ENCODE results near the gene PRRX2. TPM values are rescaled to one million over a fixed set of nuclear protein-coding genes. Genes with fewer than 3 reads are reported as not detected.

The PRRX2 gene
- total RNA-seq (not detected), total RNA-seq (0 reads per million in 2 donors)

- no peak within 1 kb of the TSS for H3K27ac Mint-ChIP-seq
- H3K36me3 Mint-ChIP-seq (ENCODE audit: low read depth) = no peaks in the 10 kb centered on the region
- H3K9me3 ChIP-seq (ENCODE audit: control insufficient read depth, low read length, poor library complexity, severe bottlenecking) = no peaks in the 10 kb centered on the region
- H3K4me1 Mint-ChIP-seq = peaks cover 5% of the 10 kb centered on the region
- H3K4me3 Mint-ChIP-seq = peak within 1 kb of the TSS; percentile 85
- H3K27me3 Mint-ChIP-seq = peaks cover 8% of the 10 kb centered on the region
- DNase-seq = no peak
- peak; percentile 57 for ATAC-seq
Observed at GRCh38 chr9:129665389-129665775, at the start of gene PRRX2. PRRX2 (plus strand) TSS chr9:129665647; CDS start chr9:129665868, 221 bp downstream.

- Mint-ChIP-seq H3K27me3 (peaks cover 22% of the 10 kb centered on the region), H3K4me1 (peaks cover 5% of the 10 kb centered on the region), H3K36me3 (ENCODE audit: low read depth) (peaks cover 6% of the 10 kb centered on the region), H3K27ac (no peak overlapping the region), H3K4me3 (no peak overlapping the region)
- no peaks in the 10 kb centered on the region for H3K9me3 ChIP-seq (ENCODE audit: control insufficient read depth, low read length, poor library complexity, severe bottlenecking)
- no peak for DNase-seq
- ATAC-seq = peak; percentile 55
Observed at GRCh38 chr9:129617167-129617566, 48.3 kb upstream of the PRRX2 start.

- peaks cover 6% of the 10 kb centered on the region for H3K36me3 Mint-ChIP-seq (ENCODE audit: low read depth)
- H3K27ac Mint-ChIP-seq = no peak overlapping the region
- H3K9me3 ChIP-seq (ENCODE audit: control insufficient read depth, low read length, poor library complexity, severe bottlenecking) = no peaks in the 10 kb centered on the region
- H3K4me3 Mint-ChIP-seq = peak overlapping the region; percentile 75
- H3K27me3 Mint-ChIP-seq = peaks cover 32% of the 10 kb centered on the region
- peak; percentile 18 for ATAC-seq
- DNase-seq = no peak
- H3K4me1 Mint-ChIP-seq = peaks cover 11% of the 10 kb centered on the region
Observed at GRCh38 chr9:129619787-129620668, 45.4 kb upstream of the PRRX2 start.

- Mint-ChIP-seq H3K4me3 (no peak within 1 kb of the TSS), H3K36me3 (ENCODE audit: low read depth) (peaks cover 6% of the 10 kb centered on the region), H3K27ac (no peak within 1 kb of the TSS), H3K27me3 (peaks cover 32% of the 10 kb centered on the region), H3K4me1 (peaks cover 16% of the 10 kb centered on the region)
- no peak for ATAC-seq
- DNase-seq = no peak
- no peaks in the 10 kb centered on the region for H3K9me3 ChIP-seq (ENCODE audit: control insufficient read depth, low read length, poor library complexity, severe bottlenecking)
Observed at GRCh38 chr9:129620669-129621295, 44.7 kb upstream of the PRRX2 start, which contains the start of gene C9orf50. C9orf50 (minus strand) TSS chr9:129621101; CDS start chr9:129620574, 527 bp downstream.

- peaks cover 28% of the 10 kb centered on the region for H3K4me1 Mint-ChIP-seq
Observed at GRCh38 chr9:129623331-129623730, 42.1 kb upstream of the PRRX2 start.

GRCh38 chr9:129624168-129624759, 41.2 kb upstream of the PRRX2 start:
- ATAC-seq = no peak
- H3K27me3 Mint-ChIP-seq = peaks cover 28% of the 10 kb centered on the region

More at GRCh38 chr9:129623331-129623730, 42.1 kb upstream of the PRRX2 start:
- no peak for ATAC-seq
- Mint-ChIP-seq H3K27ac (no peak overlapping the region), H3K36me3 (ENCODE audit: low read depth) (peaks cover 7% of the 10 kb centered on the region), H3K4me3 (no peak overlapping the region), H3K27me3 (peaks cover 32% of the 10 kb centered on the region)
- DNase-seq = no peak
- H3K9me3 ChIP-seq (ENCODE audit: control insufficient read depth, low read length, poor library complexity, severe bottlenecking) = no peaks in the 10 kb centered on the region

GRCh38 chr9:129624947-129625346, 40.5 kb upstream of the PRRX2 start:
- peak; percentile 31 for ATAC-seq
- no peaks in the 10 kb centered on the region for H3K9me3 ChIP-seq (ENCODE audit: control insufficient read depth, low read length, poor library complexity, severe bottlenecking)
- H3K4me1 Mint-ChIP-seq = peaks cover 36% of the 10 kb centered on the region
- no peak for DNase-seq
- H3K36me3 Mint-ChIP-seq (ENCODE audit: low read depth) = peaks cover 3% of the 10 kb centered on the region
- H3K27ac Mint-ChIP-seq = peak overlapping the region; percentile 88
- peaks cover 24% of the 10 kb centered on the region for H3K27me3 Mint-ChIP-seq
- H3K4me3 Mint-ChIP-seq = peak overlapping the region; percentile 96

More at GRCh38 chr9:129624168-129624759, 41.2 kb upstream of the PRRX2 start:
- DNase-seq = peak; percentile 52 to 58 (median 58)
- H3K9me3 ChIP-seq (ENCODE audit: control insufficient read depth, low read length, poor library complexity, severe bottlenecking) = no peaks in the 10 kb centered on the region
- peaks cover 3% of the 10 kb centered on the region for H3K36me3 Mint-ChIP-seq (ENCODE audit: low read depth)
- H3K4me3 Mint-ChIP-seq = peak overlapping the region; percentile 96
- peak overlapping the region; percentile 88 for H3K27ac Mint-ChIP-seq
- H3K4me1 Mint-ChIP-seq = peaks cover 32% of the 10 kb centered on the region

- Mint-ChIP-seq H3K27me3 (peaks cover 20% of the 10 kb centered on the region), H3K4me1 (peaks cover 41% of the 10 kb centered on the region), H3K36me3 (ENCODE audit: low read depth) (peaks cover 3% of the 10 kb centered on the region), H3K4me3 (peak within 1 kb of the TSS; percentile 96), H3K27ac (peak within 1 kb of the TSS; percentile 98)
- ATAC-seq = peak; percentile 82
- DNase-seq = peak; percentile 85 to 89 (median 89)
- no peaks in the 10 kb centered on the region for H3K9me3 ChIP-seq (ENCODE audit: control insufficient read depth, low read length, poor library complexity, severe bottlenecking)
Observed at GRCh38 chr9:129626079-129626624, 39.3 kb upstream of the PRRX2 start, which contains the start of gene NTMT1. NTMT1 (plus strand) TSS chr9:129626163; CDS start chr9:129632704, 6,541 bp downstream.

GRCh38 chr9:129626625-129627284, 38.7 kb upstream of the PRRX2 start:
- peak overlapping the region; percentile 96 for H3K4me3 Mint-ChIP-seq
- ATAC-seq = peak; percentile 48
- H3K9me3 ChIP-seq (ENCODE audit: control insufficient read depth, low read length, poor library complexity, severe bottlenecking) = no peaks in the 10 kb centered on the region
- H3K36me3 Mint-ChIP-seq (ENCODE audit: low read depth) = peaks cover 3% of the 10 kb centered on the region
- H3K27ac Mint-ChIP-seq = peak overlapping the region; percentile 98
- peaks cover 14% of the 10 kb centered on the region for H3K27me3 Mint-ChIP-seq
- DNase-seq = peak; percentile 21 to 44 (median 30)
- peaks cover 47% of the 10 kb centered on the region for H3K4me1 Mint-ChIP-seq

- H3K4me3 Mint-ChIP-seq = peak overlapping the region; percentile 96
- ATAC-seq (no peak), DNase-seq (no peak)
- H3K4me1 Mint-ChIP-seq = peaks cover 47% of the 10 kb centered on the region
- no peaks in the 10 kb centered on the region for H3K9me3 ChIP-seq (ENCODE audit: control insufficient read depth, low read length, poor library complexity, severe bottlenecking)
- peaks cover 3% of the 10 kb centered on the region for H3K36me3 Mint-ChIP-seq (ENCODE audit: low read depth)
- peaks cover 7% of the 10 kb centered on the region for H3K27me3 Mint-ChIP-seq
- peak overlapping the region; percentile 98 for H3K27ac Mint-ChIP-seq
Observed at GRCh38 chr9:129627556-129628440, 37.6 kb upstream of the PRRX2 start.

GRCh38 chr9:129628709-129629108, 36.7 kb upstream of the PRRX2 start:
- H3K4me1 Mint-ChIP-seq = peaks cover 47% of the 10 kb centered on the region
- H3K4me3 Mint-ChIP-seq = peak overlapping the region; percentile 28

More at GRCh38 chr9:129628709-129629108, 36.7 kb upstream of the PRRX2 start:
- no peaks in the 10 kb centered on the region for H3K27me3 Mint-ChIP-seq
- H3K9me3 ChIP-seq (ENCODE audit: control insufficient read depth, low read length, poor library complexity, severe bottlenecking) = no peaks in the 10 kb centered on the region
- DNase-seq (no peak), ATAC-seq (no peak)
- H3K36me3 Mint-ChIP-seq (ENCODE audit: low read depth) = peaks cover 3% of the 10 kb centered on the region
- H3K27ac Mint-ChIP-seq = peak overlapping the region; percentile 6
